SW480 (cell line): ENCODE measurements around the gene SMIM28.
A peak's percentile ranks its signal among the peaks of the same experiment; 100 is the strongest.
"Not testable (repeated sequence)": the region's sequence is repeated elsewhere in the genome, so short reads cannot be mapped to it uniquely, and the experiment has no call there.

Source experiments
- DNase-seq: peaks from one replicate; pipeline ENCODE4 v3.0.0-alpha.2; 2016; ENCODE audit warnings: low spot score

The SMIM28 gene

GRCh38 chr6:138377844-138378243 lies at the start of gene SMIM28:
TSS of gene SMIM28 (plus strand) at chr6:138377905. CDS start at chr6:138378073, 168 bp downstream.
- no peak for DNase-seq

DNA sequence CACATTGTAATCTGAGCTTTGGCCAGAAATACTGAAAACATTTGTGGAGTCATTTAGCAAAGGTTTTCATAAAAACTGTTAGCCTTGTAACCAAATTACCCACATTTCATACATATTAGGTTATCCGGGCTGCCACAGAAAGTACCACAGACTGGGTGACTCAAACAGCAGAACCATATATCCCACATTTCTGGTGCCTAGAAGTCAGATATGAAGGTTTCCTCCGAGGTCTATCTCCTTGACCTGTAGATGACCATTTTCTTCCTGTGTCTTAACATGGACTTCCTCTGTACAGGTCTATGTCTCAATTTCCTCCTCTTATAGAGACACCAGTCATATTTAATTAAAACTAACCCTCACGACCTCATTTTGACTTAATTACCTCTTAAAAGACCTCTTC lies 49.5 kb upstream of the SMIM28 start:
- DNase-seq, result no peak

GRCh38 chr6:138330763-138331162 lies 46.9 kb upstream of the SMIM28 start:
- DNase-seq, result no peak

DNA sequence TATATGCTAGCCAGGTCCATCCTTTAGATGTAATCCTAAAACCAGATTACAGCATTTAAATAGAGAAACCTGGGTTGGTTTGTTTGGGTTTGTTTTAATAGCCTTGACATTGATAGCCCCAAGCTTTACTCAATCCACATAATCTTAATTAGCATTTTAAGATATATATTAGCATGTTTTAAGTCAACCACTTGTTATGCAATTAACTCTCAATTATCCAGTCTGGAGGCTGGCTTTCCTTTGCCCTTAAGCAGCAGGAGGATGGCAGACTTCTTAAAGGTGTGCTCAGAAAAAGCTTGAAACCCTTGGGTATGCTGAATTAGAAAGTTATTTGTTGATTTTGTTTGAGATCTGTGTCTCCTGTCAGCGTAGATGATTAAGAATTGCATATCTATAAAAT lies 46.3 kb upstream of the SMIM28 start:
- no peak for DNase-seq

GRCh38 chr6:138331984-138332383 lies 45.7 kb upstream of the SMIM28 start:
- no peak for DNase-seq

GRCh38 chr6:138334000-138334399 lies 43.7 kb upstream of the SMIM28 start:
- DNase-seq, result no peak

DNA sequence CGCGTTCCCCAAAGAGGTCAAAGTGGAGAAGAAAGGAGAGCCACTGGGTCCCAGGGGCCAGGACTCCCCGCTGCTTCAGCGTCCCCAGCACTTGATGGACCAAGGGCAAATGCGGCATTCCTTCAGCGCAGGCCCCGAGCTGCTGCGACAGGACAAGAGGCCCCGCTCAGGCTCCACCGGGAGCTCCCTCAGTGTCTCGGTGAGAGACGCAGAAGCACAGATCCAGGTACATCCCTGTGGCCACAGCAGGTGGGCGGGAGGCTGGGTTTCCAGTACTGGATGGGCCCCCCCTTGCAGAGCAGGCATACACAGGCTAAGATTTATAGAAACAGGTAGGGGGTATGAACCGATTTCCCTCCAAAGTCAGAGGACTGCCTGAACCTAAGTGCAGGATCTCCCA lies 42.7 kb upstream of the SMIM28 start:
- no peak for DNase-seq

- DNase-seq, result no peak
Observed at GRCh38 chr6:138336221-138336620, 41.5 kb upstream of the SMIM28 start.

DNA sequence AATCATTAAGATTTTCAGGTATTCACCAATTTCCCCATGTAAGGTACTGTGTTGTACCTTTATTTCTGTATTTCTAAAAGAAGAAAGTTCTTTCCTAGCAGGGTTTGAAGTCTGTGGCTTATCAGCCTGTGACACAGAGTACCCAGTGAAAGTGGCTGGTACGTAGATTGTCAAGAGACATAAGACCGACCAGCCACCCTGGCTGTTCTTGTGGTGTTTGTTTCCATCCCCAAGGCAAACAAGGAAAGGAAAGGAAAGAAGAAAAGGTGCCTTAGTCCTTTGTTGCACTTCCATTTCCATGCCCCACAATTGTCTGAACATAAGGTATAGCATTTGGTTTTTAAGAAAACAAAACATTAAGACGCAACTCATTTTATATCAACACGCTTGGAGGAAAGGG lies 40.6 kb upstream of the SMIM28 start:
- DNase-seq, result no peak

- DNase-seq, result no peak
Observed at GRCh38 chr6:138339024-138339423, 38.7 kb upstream of the SMIM28 start.

DNA sequence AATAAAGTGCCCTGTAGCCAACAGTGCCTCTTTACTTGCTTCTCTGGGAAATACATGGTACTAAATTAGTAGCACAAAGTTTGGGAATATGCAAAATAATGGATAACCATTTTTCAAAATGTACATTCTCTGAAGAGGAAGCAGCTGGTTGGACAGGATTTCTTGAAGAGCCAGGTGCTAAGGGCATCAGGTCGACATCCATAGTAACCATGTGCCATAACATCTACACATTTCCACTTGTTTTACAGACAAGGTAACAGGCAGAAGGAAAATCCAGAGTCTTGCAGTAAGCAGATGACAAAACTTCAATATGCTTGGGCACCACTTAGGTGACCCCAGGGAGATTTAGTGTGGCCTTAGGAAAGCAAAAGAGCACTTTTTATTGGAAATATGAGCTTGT lies 36.5 kb upstream of the SMIM28 start:
- DNase-seq, result no peak

GRCh38 chr6:138343112-138343511 lies 34.6 kb upstream of the SMIM28 start:
- no peak for DNase-seq

GRCh38 chr6:138345565-138346285 lies 32.0 kb upstream of the SMIM28 start:
- no peak for DNase-seq

- peak; percentile 24 for DNase-seq
Observed at GRCh38 chr6:138346302-138347195, 31.2 kb upstream of the SMIM28 start.

- no peak for DNase-seq
Observed at GRCh38 chr6:138347864-138348263, 29.8 kb upstream of the SMIM28 start.

DNA sequence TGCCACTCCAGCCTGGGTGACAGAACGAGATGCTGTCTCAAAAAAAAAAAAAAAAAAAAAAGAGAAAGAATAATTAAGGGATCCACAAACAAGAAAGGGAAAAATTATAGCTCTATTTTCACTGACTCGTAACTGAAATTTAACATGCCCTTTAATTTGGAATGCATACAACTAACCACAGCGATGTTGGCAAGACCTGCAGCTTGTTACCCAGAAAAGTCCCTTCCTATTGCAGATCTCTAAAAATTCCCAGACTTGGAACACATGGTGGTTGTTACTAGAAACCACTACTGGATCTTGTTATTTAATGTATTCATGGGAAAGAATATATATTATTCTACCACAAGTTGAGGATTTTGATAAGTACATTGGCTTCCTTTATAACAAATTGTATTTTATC lies 27.8 kb upstream of the SMIM28 start:
- DNase-seq, result no peak

- no peak for DNase-seq
Observed at GRCh38 chr6:138357928-138358327, 19.8 kb upstream of the SMIM28 start.

DNA sequence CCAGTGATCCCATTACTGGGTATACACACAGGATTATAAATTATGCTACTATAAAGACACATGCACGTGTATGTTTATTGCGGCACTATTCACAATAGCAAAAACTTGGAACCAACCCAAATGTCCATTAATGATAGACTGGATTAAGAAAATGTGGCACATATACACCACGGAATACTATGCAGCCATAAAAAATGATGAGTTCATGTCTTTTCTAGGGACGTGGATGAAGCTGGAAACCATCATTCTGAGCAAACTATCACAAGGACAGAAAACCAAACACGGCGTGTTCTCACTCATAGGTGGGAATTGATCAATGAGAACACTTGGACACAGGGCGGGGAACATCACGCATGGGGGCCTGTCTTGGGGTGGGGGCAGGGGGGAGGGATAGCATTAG lies 9.0 kb upstream of the SMIM28 start:
- DNase-seq, result not testable (repeated sequence)

- DNase-seq, result no peak
Observed at GRCh38 chr6:138370631-138371451, 6.9 kb upstream of the SMIM28 start.

- DNase-seq, result no peak
Observed at GRCh38 chr6:138371452-138371711, 6.3 kb upstream of the SMIM28 start.

DNA sequence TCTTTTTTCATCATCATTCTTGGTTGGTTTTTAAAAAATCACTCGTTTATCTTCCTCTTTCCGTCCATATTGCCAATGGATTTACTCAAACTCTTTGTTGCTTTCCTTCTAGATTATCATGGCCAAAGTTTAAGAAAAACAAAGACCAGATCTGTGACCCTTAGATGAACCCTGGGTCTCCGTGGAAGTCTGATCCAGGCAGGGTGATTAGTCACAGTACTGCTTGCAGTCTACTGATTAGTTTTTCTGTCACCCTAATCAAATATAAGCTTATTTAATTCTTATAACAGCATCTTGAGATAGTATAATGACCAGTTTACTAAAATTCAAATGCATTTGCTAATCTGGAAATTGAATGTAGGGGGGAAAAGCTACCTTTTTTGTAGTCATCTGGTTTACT lies 6.0 kb upstream of the SMIM28 start:
- no peak for DNase-seq

DNA sequence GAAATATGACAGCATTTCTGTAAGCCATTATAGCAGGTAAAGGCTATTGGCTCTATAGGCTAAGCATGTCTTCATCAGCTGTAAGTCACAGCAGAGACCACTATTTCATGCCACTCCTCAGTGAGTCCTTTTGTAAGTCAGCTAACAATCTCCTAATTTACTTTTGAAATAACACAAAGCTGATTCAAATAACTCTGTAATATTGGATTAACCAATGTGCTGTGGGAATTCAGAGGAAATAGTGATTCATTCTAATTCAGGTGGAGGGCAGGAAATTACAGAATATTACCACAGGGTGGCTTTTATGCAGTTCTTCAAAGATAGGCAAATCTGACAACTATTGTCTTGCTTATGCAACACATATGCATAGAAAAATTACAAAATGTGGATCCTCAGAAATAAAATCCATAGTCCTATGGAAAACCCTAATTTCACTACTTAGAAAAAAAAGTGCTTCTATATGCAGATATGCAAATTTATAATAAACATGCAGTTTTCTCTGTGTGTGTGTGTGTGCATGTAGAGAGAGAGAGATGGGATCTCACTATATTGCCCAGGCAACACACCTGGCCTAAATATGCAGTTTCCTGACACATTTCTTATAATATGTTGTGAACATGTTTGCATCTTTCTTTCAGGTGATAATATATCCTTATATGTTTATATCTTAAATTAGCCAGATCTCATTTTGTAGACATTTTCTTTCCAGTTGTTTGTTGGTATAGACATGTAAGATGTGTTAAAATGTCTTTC lies 4.8 kb upstream of the SMIM28 start:
- no peak for DNase-seq
